MM.1S (cell line): ENCODE measurements around the gene TGFBI.

Source experiments
- DNase-seq: peaks from one replicate; pipeline ENCODE4 v3.0.0-alpha.2; 2015
- H2AFZ ChIP-seq: fragments of 300-600 bp; sonication (generic); 2 replicates; pipeline ENCODE4 v1.6.0; 2016; ENCODE audit warnings: antibody characterized with exemption, low read length
- H3F3A ChIP-seq: fragments of 300-600 bp; sonication (generic); 2 replicates; pipeline ENCODE4 v1.6.1; 2016; ENCODE audit warnings: mild to moderate bottlenecking, antibody characterized with exemption, low read length, moderate library complexity, mixed read lengths; ENCODE audit not compliant: insufficient read depth
- H3K27ac ChIP-seq: fragments of 300-600 bp; sonication (generic); 2 replicates; pipeline ENCODE4 v1.5.1; 2016; ENCODE audit warnings: mild to moderate bottlenecking, low read length
- H3K27me3 ChIP-seq: fragments of 300-600 bp; sonication (generic); replicated peaks from 2 replicates; pipeline ENCODE4 v1.6.0; 2016; ENCODE audit warnings: low read length; ENCODE audit not compliant: insufficient read depth
- H3K36me3 ChIP-seq: fragments of 300-600 bp; sonication (generic); replicated peaks from 2 replicates; pipeline ENCODE4 v1.6.1; 2016; ENCODE audit warnings: mild to moderate bottlenecking, low read length, mixed read lengths; ENCODE audit not compliant: insufficient read depth
- H3K4me1 ChIP-seq: fragments of 300-600 bp; sonication (generic); 2 replicates; pipeline ENCODE4 v1.6.1; 2016; ENCODE audit warnings: low read length, mixed read lengths
- H3K4me2 ChIP-seq: fragments of 300-600 bp; sonication (generic); 2 replicates; pipeline ENCODE4 v1.6.0; 2016; ENCODE audit warnings: low read depth, low read length
- H3K4me3 ChIP-seq: fragments of 300-600 bp; sonication (generic); 2 replicates; pipeline ENCODE4 v1.5.1; 2016; ENCODE audit warnings: low read length, mixed read lengths
- H3K79me2 ChIP-seq: fragments of 300-600 bp; sonication (generic); 2 replicates; pipeline ENCODE4 v1.6.1; 2016; ENCODE audit warnings: mixed run types, low read length, mixed read lengths
- H3K9ac ChIP-seq: fragments of 300-600 bp; sonication (generic); 2 replicates; pipeline ENCODE4 v1.6.1; 2016; ENCODE audit warnings: low read length, mixed read lengths
- H3K9me2 ChIP-seq: fragments of 300-600 bp; sonication (generic); replicated peaks from 2 replicates; pipeline ENCODE4 v1.6.1; 2016; ENCODE audit warnings: mild to moderate bottlenecking, low read length, mixed read lengths; ENCODE audit not compliant: insufficient read depth
- H3K9me3 ChIP-seq: fragments of 300-600 bp; sonication (generic); replicated peaks from 2 replicates; pipeline ENCODE4 v1.6.1; 2016; ENCODE audit warnings: mild to moderate bottlenecking, low read length, mixed read lengths; ENCODE audit not compliant: insufficient read depth
- H4K20me1 ChIP-seq: fragments of 300-600 bp; sonication (generic); 2 replicates; pipeline ENCODE4 v1.6.1; 2016; ENCODE audit warnings: mild to moderate bottlenecking, low read length, moderate library complexity, mixed read lengths; ENCODE audit not compliant: insufficient read depth
- EZH2 ChIP-seq: fragments of 300-600 bp; sonication (generic); optimal IDR thresholded peaks from 2 replicates; pipeline ENCODE3; 2017; ENCODE audit warnings: low read depth, mild to moderate bottlenecking, antibody characterized with exemption, low read length, mixed read lengths
- EZH2phosphoT487 ChIP-seq: fragments of 300-600 bp; sonication (generic); IDR thresholded peaks from 2 replicates; pipeline ENCODE4 v1.6.1; 2018; ENCODE audit warnings: antibody characterized with exemption, low read length
- TF ChIP-seq, protein P1 (sequence below): fragments of 300-600 bp; sonication (generic); IDR thresholded peaks from 2 replicates; pipeline ENCODE4 v1.5.1; 2016; ENCODE audit warnings: antibody characterized with exemption, low read length, mixed read lengths

The TGFBI gene

DNA sequence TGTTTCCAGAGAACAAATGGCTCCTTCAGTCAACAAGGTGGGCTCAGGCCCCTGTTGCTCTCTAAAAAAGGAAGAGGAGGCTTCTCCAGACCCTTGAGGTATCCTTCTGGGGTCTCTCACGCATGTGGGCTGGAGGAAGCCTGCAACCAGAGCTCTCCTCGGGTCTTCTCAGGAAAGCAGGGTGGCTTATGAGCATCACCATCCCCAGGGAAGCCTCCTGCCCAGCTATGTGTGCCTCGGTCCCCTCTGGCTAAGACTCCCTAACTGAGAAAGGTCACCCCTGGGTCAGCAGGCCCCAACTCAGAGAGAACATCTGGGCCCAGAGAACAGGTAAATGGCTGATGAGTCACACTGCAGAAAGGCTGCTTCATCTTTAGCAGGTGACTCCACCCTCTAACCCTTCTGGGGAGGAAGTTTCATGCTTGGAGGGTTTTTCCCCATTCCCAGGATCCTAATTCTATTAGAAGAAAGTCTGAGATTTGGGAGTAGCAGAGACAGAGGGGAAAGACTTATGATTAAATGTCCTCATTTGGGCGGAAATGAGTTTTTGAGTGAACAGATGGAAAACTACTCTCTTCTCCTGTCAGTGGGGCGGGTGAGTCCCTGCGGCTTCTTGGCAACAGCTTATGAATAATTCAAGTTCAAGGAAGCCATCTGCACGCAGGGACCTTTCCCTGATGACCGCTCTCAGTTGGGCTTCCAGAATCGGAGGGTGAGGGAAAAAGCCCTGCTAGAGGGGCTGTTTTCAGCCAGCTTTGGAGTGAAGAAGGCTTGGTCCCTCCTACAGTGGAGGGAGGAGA lies 41.9 kb downstream of the TGFBI start:
- Histone ChIP-seq H3K9ac (no peak overlapping the region), H3K27me3 (no peaks in the 10 kb centered on the region), H3K36me3 (no peaks in the 10 kb centered on the region), H3K9me2 (no peaks in the 10 kb centered on the region), H3F3A (no peaks in the 10 kb centered on the region), H3K4me3 (no peak overlapping the region), H3K27ac (no peak overlapping the region), H2AFZ (no peak overlapping the region), H3K4me1 (no peaks in the 10 kb centered on the region), H4K20me1 (no peaks in the 10 kb centered on the region), H3K79me2 (no peaks in the 10 kb centered on the region), H3K9me3 (no peaks in the 10 kb centered on the region), H3K4me2 (no peak overlapping the region)
- no peak for TF ChIP-seq EZH2
- TF ChIP-seq EZH2phosphoT487 = no peak
- TF ChIP-seq, protein P1, sequence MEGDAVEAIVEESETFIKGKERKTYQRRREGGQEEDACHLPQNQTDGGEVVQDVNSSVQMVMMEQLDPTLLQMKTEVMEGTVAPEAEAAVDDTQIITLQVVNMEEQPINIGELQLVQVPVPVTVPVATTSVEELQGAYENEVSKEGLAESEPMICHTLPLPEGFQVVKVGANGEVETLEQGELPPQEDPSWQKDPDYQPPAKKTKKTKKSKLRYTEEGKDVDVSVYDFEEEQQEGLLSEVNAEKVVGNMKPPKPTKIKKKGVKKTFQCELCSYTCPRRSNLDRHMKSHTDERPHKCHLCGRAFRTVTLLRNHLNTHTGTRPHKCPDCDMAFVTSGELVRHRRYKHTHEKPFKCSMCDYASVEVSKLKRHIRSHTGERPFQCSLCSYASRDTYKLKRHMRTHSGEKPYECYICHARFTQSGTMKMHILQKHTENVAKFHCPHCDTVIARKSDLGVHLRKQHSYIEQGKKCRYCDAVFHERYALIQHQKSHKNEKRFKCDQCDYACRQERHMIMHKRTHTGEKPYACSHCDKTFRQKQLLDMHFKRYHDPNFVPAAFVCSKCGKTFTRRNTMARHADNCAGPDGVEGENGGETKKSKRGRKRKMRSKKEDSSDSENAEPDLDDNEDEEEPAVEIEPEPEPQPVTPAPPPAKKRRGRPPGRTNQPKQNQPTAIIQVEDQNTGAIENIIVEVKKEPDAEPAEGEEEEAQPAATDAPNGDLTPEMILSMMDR = no peak
- no peak for DNase-seq

DNA sequence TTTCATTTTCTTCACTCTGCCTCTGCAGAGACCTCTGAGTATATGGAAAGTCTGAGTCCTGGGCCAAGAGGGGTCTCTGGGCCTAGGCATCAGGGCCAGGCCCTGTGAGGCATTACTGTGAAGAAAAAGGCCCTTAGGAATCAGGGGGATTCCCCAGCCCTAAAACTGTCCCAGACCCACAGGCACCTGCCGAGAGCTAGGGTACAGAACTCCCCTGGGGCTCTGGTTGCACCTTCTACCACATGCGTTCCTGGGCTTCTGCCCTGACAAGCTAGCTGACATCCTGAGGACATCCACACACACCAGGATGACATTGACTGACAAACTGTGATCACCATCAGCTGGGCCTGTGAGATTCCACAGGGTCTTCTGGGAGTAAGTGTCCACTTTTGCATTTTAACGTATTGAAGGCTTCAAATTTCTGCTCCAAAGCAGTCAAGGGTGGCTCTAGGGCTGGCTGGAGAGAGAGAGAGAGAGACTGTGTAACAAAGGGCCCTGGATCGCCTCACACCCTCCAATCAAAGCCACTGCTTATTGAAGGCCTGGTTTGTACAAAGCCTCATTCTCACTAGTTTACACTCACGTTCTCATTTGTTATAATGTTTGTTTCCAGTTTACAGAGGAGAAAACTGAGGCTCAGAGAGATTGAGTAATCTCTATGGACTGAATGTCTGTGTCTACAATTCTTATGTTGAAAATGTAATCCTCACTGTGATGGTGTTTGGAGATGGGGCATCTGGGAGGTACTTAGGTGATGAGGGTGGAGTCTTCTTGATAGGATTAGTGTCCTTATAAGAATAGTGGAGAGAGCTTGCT lies 45.1 kb downstream of the TGFBI start:
- Histone ChIP-seq H3K9me2 (no peaks in the 10 kb centered on the region), H3K9me3 (no peaks in the 10 kb centered on the region), H3K4me3 (no peak overlapping the region), H3K4me1 (no peaks in the 10 kb centered on the region), H3K79me2 (no peaks in the 10 kb centered on the region), H4K20me1 (no peaks in the 10 kb centered on the region), H3K27me3 (no peaks in the 10 kb centered on the region), H3K4me2 (no peak overlapping the region), H2AFZ (no peak overlapping the region), H3F3A (no peaks in the 10 kb centered on the region), H3K27ac (no peak overlapping the region), H3K9ac (no peak overlapping the region), H3K36me3 (no peaks in the 10 kb centered on the region)
- TF ChIP-seq EZH2 = no peak
- TF ChIP-seq EZH2phosphoT487 = no peak
- TF ChIP-seq, protein P1 = no peak
- DNase-seq = no peak

DNA sequence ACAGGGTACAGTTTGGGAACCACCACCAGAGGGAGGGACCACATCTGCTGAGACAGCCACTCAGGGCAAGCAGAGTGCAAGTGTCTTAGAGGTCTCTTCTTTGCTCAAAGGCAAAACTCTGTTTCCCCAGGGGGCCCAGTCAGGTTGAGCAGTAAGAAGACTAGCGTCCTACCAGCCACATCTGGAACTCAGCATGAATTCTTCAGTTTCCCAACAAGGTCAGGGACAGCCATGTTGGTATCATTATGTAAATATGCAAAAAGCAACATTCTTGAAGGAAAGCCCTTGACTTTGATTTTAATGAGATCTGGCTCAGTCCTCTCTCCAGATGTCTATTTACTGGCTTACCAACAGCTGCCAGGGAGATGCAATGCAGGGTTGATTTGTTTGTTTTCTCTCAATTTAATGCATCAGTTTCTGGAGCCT lies 46.7 kb downstream of the TGFBI start:
- Histone ChIP-seq H2AFZ (no peak overlapping the region), H3K79me2 (no peaks in the 10 kb centered on the region), H3K9me3 (no peaks in the 10 kb centered on the region), H3F3A (no peaks in the 10 kb centered on the region), H4K20me1 (no peaks in the 10 kb centered on the region), H3K36me3 (no peaks in the 10 kb centered on the region), H3K27me3 (no peaks in the 10 kb centered on the region), H3K27ac (no peak overlapping the region), H3K4me1 (no peaks in the 10 kb centered on the region), H3K9me2 (no peaks in the 10 kb centered on the region), H3K4me3 (no peak overlapping the region), H3K9ac (no peak overlapping the region), H3K4me2 (no peak overlapping the region)
- no peak for DNase-seq
- TF ChIP-seq EZH2 (no peak), EZH2phosphoT487 (no peak)
- TF ChIP-seq, protein P1 = no peak
